Suprapubic skin (tissue), 4 donors: ENCODE results near the gene WWC1.

ENCODE experiments used
- CTCF ChIP-seq, 2 donors: fragments of 200-600 bp in 1 of 2; fragments of 450-650 bp in 1 of 2; sonication (generic) in 1 of 2; IDR thresholded peaks; one replicate each; pipeline ENCODE4 v1.5.1; 2016 to 2019; ENCODE audit warnings: antibody characterized with exemption in 2 of 2, mild to moderate bottlenecking in 1 of 2, moderate library complexity in 1 of 2
- EP300 ChIP-seq: sonication (generic); formaldehyde crosslinking; IDR thresholded peaks from one replicate; pipeline ENCODE4 v1.6.1; 2017; ENCODE audit warnings: antibody characterized with exemption
- POLR2A ChIP-seq, 2 donors: fragments of 450-650 bp; IDR thresholded peaks; one replicate each; pipeline ENCODE4 v1.6.1; 2017; ENCODE audit warnings: antibody characterized with exemption in 2 of 2, mild to moderate bottlenecking in 2 of 2, moderate library complexity in 2 of 2
- POLR2AphosphoS5 ChIP-seq, 3 donors: sonication (generic); formaldehyde crosslinking; IDR thresholded peaks; one replicate each; pipeline ENCODE4 v1.6.1; 2017; ENCODE audit warnings: antibody characterized with exemption in 3 of 3

GRCh38 chr5:168372356-168372946 lies 81.0 kb downstream of the WWC1 start:
- TF ChIP-seq CTCF (IDR thresholded peaks at IDR 0.05) = no peak
- TF ChIP-seq POLR2AphosphoS5 (IDR thresholded peaks at IDR 0.05) = no peak
- no peak for TF ChIP-seq POLR2A (IDR thresholded peaks at IDR 0.05)
- TF ChIP-seq EP300 = no peak
